HepG2 (cell line): ENCODE measurements around the gene SYCP2. TPM values are rescaled to one million over a fixed set of nuclear protein-coding genes. Genes with fewer than 3 reads are reported as not detected.

Experiments
- DDIT3 ChIP-seq: sonication (generic); formaldehyde crosslinking; IDR thresholded peaks from 2 replicates; pipeline ENCODE4 v1.4.0; 2020; ENCODE audit warnings: mild to moderate bottlenecking, missing genetic modification reagents
- DZIP1 ChIP-seq: sonication (generic); formaldehyde crosslinking; IDR thresholded peaks from 2 replicates; pipeline ENCODE4 v1.5.0; 2020; ENCODE audit warnings: mild to moderate bottlenecking, missing genetic modification reagents
- EEA1 ChIP-seq: sonication (generic); formaldehyde crosslinking; IDR thresholded peaks from 2 replicates; pipeline ENCODE4 v1.5.1; 2020; ENCODE audit warnings: mild to moderate bottlenecking, missing genetic modification reagents, borderline replicate concordance
- GATA4 ChIP-seq: sonication (generic); IDR thresholded peaks from 2 replicates; pipeline ENCODE4 v1.6.1; 2016; ENCODE audit warnings: antibody characterized with exemption, low read depth, borderline replicate concordance
- HDAC2 ChIP-seq: sonication (generic); formaldehyde crosslinking; IDR thresholded peaks from 2 replicates; pipeline ENCODE4 v1.4.0; 2020; ENCODE audit warnings: missing genetic modification reagents
- HNRNPL ChIP-seq: fragments of 200-400 bp; formaldehyde crosslinking; IDR thresholded peaks from 2 replicates; pipeline ENCODE4 v1.6.1; 2017; ENCODE audit warnings: mild to moderate bottlenecking, low read depth, low read length
- KLF13 ChIP-seq: sonication (generic); formaldehyde crosslinking; IDR thresholded peaks from 2 replicates; pipeline ENCODE4 v1.4.0; 2020; ENCODE audit warnings: mild to moderate bottlenecking, missing genetic modification reagents
- MED13 ChIP-seq: sonication (generic); formaldehyde crosslinking; IDR thresholded peaks from 2 replicates; pipeline ENCODE4 v1.5.0; 2020; ENCODE audit warnings: missing genetic modification reagents
- NBN ChIP-seq: fragments of 450-650 bp; conservative IDR thresholded peaks from 2 replicates; pipeline ENCODE4 v1.6.1; 2017
- PHF8 ChIP-seq: sonication (generic); formaldehyde crosslinking; IDR thresholded peaks from 2 replicates; pipeline ENCODE4 v1.5.0; 2020; ENCODE audit warnings: missing genetic modification reagents
- PRDM4 ChIP-seq: sonication (generic); formaldehyde crosslinking; IDR thresholded peaks from 2 replicates; pipeline ENCODE4 v1.9.0; 2021; ENCODE audit warnings: missing genetic modification reagents, borderline replicate concordance
- REXO4 ChIP-seq: sonication (generic); formaldehyde crosslinking; IDR thresholded peaks from 2 replicates; pipeline ENCODE4 v1.8.0; 2022; ENCODE audit warnings: missing genetic modification reagents, mild to moderate bottlenecking, borderline replicate concordance
- SNAPC5 ChIP-seq: sonication (generic); formaldehyde crosslinking; IDR thresholded peaks from 2 replicates; pipeline ENCODE4 v1.8.1; 2023; ENCODE audit warnings: mild to moderate bottlenecking, missing genetic modification reagents, borderline replicate concordance
- TERF1 ChIP-seq: sonication (generic); formaldehyde crosslinking; IDR thresholded peaks from 2 replicates; pipeline ENCODE4 v1.8.0; 2022; ENCODE audit warnings: mild to moderate bottlenecking, missing genetic modification reagents, moderate library complexity
- XBP1 ChIP-seq: sonication (generic); formaldehyde crosslinking; IDR thresholded peaks from 2 replicates; pipeline ENCODE4 v1.5.0; 2020; ENCODE audit warnings: missing genetic modification reagents
- ZBTB20 ChIP-seq: sonication (generic); formaldehyde crosslinking; IDR thresholded peaks from 2 replicates; pipeline ENCODE4 v1.8.1; 2023; ENCODE audit warnings: missing genetic modification reagents, low read depth, mild to moderate bottlenecking, borderline replicate concordance
- ZBTB25 ChIP-seq: IDR thresholded peaks from 2 replicates; pipeline ENCODE4 v1.6.1; 2018; ENCODE audit warnings: missing genetic modification reagents
- ZFY ChIP-seq: sonication (generic); formaldehyde crosslinking; IDR thresholded peaks from 2 replicates; pipeline ENCODE4 v1.4.0; 2020; ENCODE audit warnings: missing genetic modification reagents
- ZNF432 ChIP-seq: sonication (generic); formaldehyde crosslinking; IDR thresholded peaks from 2 replicates; pipeline ENCODE4 v1.5.0; 2020; ENCODE audit warnings: missing genetic modification reagents, mild to moderate bottlenecking, borderline replicate concordance
- ZNF451 ChIP-seq: sonication (generic); formaldehyde crosslinking; IDR thresholded peaks from 2 replicates; pipeline ENCODE4 v1.5.0; 2020; ENCODE audit warnings: mild to moderate bottlenecking, missing genetic modification reagents
- ZNF652 ChIP-seq: IDR thresholded peaks from 2 replicates; pipeline ENCODE4 v1.6.1; 2016; ENCODE audit warnings: low read depth, borderline replicate concordance
- ZNF672 ChIP-seq: sonication (generic); formaldehyde crosslinking; IDR thresholded peaks from 2 replicates; pipeline ENCODE4 v1.8.1; 2022; ENCODE audit warnings: missing genetic modification reagents
- ZNF737 ChIP-seq: sonication (generic); formaldehyde crosslinking; IDR thresholded peaks from 2 replicates; pipeline ENCODE4 v1.5.0; 2020; ENCODE audit warnings: missing genetic modification reagents, mild to moderate bottlenecking, borderline replicate concordance
- ZNF740 ChIP-seq: sonication (generic); formaldehyde crosslinking; IDR thresholded peaks from 2 replicates; pipeline ENCODE4 v1.4.0; 2020; ENCODE audit warnings: missing genetic modification reagents
- polyA plus RNA-seq, 8 experiments: library from polyadenylated mRNA; depleted of rRNA in 3 of 8; stranded (reverse) in 7 of 8; unstranded in 1 of 8; fragments of >200 nt; fragmentation: Illumina TruSeq in 4 of 8; extraction: Trizol in 4 of 8; gene quantifications; 2 replicates each; pipeline versions ENCODE4 v1.2.1 to v1.2.3, GENCODE V29; 2011 to 2016; ENCODE audit warnings: low read depth in 4 of 8, missing spikeins in 1 of 8, mixed read lengths in 1 of 8; ENCODE audit not compliant: insufficient read depth in 1 of 8
- total RNA-seq, 5 experiments: library from RNA; depleted of rRNA; stranded (reverse); fragments of >200 nt; fragmentation: Illumina TruSeq; extraction: Trizol; gene quantifications; 2 replicates each; pipeline ENCODE4 v1.2.3, GENCODE V29; 2016; ENCODE audit warnings: low read depth in 1 of 5

Gene SYCP2
- total and polyA plus RNA-seq, 2 of the 13 experiments (the other 11 are each of a cell fraction or from before 2014, with no cell fraction given): 0.07 to 0.24 TPM

- no peak for TF ChIP-seq ZNF737
- TF ChIP-seq ZNF740 (CRISPR knock-in tag): no peak
- TF ChIP-seq ZNF652 (CRISPR knock-in tag): no peak
- TF ChIP-seq REXO4 (CRISPR knock-in tag): no peak
- no peak for TF ChIP-seq DZIP1 (CRISPR knock-in tag)
- TF ChIP-seq HNRNPL: no peak
- no peak for TF ChIP-seq PRDM4 (CRISPR knock-in tag)
- TF ChIP-seq ZNF451 (CRISPR knock-in tag): no peak
- TF ChIP-seq ZNF432 (CRISPR knock-in tag): no peak
- no peak; the same call in 1 of the 2 replicates for TF ChIP-seq ZFY (CRISPR knock-in tag)
- TF ChIP-seq ZNF672 (CRISPR knock-in tag): no peak
- TF ChIP-seq XBP1 (CRISPR knock-in tag): no peak
- TF ChIP-seq ZBTB20 (CRISPR knock-in tag): no peak
- TF ChIP-seq ZBTB25 (CRISPR knock-in tag): no peak
- TF ChIP-seq NBN: no peak
- TF ChIP-seq MED13 (CRISPR knock-in tag): no peak
- no peak for TF ChIP-seq DDIT3 (CRISPR knock-in tag)
- peak; percentile 8; the same call in 1 of the 2 replicates for TF ChIP-seq PHF8 (CRISPR knock-in tag)
- no peak for TF ChIP-seq GATA4
- no peak for TF ChIP-seq EEA1
- no peak for TF ChIP-seq KLF13
- TF ChIP-seq HDAC2 (CRISPR knock-in tag): no peak
- 0 out of 2 replicates have a peak, but pooled peaks have one; percentile 72 for TF ChIP-seq SNAPC5 (CRISPR knock-in tag)
- TF ChIP-seq TERF1 (CRISPR knock-in tag): 0 out of 2 replicates have a peak, but pooled peaks have one; percentile 36
These were observed 7.5 kb upstream of the SYCP2 start (continued) for GRCh38 chr20:59940956-59941294.
